ENCODE data around the gene C6orf120. TPM values are rescaled to one million over a fixed set of nuclear protein-coding genes. Genes with fewer than 3 reads are reported as not detected.

Gene C6orf120
- polyA plus RNA-seq, 1 donor = 42.1 TPM

DNA sequence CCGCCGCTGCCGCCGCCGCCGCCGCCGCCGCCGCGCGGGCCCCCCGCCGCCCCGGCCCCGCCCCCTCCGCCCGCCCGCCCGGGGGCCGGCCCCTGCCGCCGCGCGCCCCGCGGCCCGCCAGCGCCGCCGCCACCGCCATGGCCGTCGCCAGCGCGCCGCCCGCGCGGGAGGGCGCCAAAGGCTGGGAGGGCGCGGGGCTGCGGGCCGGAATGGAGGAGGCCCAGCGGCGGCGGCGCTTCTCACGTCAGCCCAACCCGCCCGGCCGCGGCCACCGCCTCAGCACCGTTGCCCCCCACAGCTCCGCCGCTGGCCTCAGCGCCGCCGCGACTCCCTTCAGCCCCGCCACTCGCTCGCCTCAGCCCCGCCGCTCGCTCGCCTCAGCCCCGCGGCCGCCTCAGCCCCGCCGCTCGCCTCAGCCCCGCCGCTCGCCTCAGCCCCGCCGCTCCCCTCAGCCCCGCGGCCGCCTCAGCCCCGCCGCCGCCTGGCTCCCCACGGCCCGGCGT, 22.1 kb downstream of the C6orf120 start:
- no peak for DNase-seq

DNA sequence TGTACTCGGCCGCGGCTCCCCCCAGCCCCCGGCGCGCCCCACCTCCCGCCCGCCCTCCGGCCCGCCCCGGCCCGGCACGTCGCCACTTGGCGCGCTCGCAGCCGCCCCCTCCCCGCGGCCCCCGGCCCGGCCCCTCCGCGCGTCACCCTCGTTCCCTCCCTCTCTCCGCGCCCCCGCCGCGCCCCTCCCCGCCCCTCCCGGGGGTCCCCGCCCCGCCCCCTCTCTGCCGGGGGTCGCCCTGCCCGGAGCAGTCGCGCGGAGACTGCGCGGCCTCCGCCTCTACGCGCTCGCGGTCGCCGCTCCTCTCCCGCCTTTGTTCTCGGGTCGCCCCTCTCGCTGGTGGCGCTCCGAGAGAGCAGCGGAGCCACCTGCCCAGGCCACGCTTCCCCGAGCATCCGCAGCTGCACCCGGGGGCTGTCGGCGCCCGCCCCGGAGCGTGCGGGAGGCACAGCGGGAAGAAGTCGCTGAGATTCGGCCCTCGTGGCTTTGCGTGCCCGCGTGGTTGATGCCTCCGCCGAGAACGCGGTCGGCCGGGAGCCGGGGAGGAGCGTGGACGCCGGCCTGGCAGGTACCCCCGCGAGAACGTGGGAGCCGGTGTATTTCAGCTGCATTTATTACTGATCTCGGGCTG, 22.7 kb downstream of the C6orf120 start, which contains the start of gene PHF10:
Gene PHF10, minus strand, starts transcription at position 7 of the 631 bp plus-strand sequence. CDS start 569 bp downstream, outside the sequence.
- DNase-seq = peak; percentile 76

DNA sequence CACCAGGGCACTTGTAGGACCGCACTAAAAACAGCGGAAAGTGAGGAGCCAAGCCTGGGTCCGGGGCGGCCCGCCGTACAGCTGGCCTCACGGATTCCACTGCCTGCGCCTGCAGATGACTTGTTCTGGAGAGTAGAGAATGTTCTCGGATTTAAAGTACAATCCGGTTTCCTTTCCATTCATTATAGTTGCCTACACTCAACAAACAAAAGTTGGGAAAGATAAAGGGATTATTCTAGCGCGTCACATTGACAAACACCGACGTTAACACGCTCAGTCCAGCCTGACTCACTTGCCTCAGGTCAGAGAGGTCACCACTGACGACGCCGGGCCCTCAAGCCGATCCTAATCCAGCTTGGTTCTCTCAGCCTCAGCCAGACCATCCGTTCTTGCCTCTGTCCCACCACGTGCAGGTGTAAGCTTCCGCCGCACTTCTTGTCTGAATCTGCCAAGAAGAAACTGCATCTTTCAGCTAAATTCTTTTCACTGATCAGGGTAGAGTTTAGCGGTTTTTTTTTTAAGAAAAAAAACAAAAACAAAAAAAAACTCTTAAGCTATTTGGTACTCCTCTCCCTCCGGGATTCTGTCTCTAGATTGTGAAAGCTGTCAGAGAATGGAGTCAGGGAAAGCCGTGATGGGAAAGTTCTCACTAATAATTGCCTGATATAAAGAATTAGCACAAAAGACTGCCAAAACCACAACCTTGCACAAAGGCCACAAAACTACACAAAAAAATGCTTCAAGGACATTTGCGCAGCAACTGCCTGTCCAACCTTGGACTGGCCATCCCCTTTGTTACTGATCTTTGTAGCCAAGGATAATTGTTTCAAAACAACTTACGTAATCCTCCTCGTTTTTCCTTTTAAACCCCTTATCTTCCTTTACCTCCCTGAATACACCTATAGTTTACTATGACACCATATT, 23.5 kb downstream of the C6orf120 start:
- DNase-seq = peak; percentile 49

DNA sequence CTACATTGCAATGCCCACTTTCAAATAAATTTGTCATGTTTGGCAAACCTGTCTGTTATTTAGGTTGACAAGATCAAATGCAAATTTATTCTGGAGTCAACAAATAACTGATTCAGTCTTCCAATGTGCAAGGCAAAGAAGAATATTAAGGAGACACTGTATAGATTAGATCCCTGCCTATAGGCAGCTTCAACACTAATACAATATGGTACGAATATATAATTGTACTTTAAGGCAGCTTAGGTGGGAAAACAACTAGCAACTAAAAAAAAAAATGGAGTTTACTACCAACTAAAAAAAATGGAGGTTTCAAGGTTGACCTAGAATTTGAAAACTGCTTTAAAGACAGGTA, 24.1 kb downstream of the C6orf120 start:
- no peak for DNase-seq

DNA sequence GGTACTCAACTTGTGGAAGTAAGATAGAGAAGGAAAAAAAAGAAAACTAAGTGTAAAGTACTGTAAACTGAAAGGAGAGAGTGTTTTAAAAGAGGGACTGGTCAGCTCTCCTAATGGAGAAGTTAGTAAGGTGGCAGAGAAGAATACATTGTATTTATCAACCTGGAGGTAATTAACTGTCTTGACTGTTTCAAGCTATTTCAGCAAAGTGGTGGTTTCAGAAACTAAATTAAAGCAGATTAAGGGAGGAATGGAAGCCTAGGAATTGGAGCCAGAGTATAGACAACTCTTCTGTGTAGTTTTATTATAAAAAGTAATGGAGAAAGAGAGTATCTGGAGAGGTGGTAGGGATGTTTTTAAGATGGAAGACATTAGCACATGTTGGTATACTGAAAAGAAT, 25.0 kb downstream of the C6orf120 start:
- no peak for DNase-seq

DNA sequence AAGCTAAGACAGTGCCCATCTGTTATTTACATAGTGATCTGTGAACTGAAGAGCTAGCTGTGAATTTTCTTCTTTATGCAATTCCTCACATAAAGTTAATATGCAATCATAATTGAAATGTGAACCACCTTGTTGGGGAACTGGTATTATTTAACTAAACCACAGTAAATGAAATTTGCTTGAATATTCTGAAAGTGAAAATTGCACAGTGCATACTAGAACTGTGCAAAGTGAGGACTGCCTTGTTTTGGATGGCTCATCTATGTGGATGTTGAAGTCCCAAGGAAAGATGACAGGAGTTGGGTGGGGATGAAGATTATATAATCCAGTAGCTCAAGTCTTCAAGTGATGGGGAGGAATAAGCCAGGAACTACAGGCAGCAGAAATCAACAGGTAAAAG, 28.0 kb downstream of the C6orf120 start:
- no peak for DNase-seq

DNA sequence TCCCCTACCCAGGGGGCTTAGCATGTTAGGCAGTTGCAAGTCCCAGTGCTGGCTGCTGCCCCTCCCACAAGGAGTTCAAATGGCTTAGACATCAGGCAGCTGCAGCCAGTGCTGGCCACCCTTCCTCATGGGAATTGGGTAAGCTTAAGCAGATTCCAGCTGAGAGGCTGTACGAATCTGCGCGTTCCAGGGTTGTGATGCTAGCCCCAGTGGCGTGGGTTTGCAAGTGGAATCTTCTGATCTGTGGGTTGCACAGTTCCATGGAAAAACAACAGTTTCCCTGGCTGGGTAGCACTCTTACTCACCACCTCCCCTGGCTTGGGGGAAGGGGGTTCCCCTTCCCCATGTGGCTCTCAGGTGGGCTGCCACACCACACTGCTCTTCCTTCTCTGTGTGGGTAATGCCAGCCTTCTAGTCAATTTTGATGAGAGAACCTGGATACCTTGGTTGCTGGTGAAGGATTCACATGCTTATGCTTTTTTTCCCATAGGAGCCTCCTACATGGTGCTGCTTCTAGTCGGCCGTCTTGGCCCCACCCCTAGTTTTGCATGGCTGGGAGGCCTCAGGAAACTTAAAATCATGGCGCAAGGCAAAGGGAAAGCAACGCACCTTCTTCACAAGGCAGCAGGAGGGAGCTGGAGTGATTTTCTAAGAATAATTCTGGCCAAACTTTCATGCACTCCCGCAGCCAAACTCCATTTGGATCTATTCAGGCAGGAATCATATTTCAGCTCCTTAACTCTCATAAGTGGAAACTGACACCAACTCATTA, 36.5 kb downstream of the C6orf120 start:
- no peak for DNase-seq

DNA sequence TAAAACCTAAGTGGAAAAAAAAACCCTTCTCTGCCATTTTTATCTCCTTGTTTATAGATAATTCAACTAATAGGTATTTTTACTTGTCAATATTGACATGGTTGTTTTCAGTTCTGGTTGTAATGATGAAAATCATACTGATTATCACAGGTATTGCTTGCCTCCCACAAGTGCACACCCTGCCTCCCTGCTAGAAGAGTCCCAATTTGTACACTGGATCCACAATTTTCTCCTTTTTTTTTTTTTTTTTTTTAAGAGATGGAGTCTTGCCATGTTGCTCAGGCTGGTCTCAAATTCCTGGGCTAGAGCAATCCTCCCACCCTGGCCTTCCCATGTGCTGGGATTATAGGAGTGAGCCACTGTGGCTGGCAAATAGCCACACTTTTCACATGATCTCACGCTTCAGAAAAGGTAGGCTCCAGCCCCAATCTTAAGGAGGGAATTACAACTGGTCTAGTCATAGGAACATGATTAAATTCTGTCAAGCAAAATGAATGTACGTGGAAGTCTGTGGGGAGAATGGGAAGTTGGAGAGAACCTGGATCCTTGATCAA, 37.1 kb downstream of the C6orf120 start:
- no peak for DNase-seq

DNA sequence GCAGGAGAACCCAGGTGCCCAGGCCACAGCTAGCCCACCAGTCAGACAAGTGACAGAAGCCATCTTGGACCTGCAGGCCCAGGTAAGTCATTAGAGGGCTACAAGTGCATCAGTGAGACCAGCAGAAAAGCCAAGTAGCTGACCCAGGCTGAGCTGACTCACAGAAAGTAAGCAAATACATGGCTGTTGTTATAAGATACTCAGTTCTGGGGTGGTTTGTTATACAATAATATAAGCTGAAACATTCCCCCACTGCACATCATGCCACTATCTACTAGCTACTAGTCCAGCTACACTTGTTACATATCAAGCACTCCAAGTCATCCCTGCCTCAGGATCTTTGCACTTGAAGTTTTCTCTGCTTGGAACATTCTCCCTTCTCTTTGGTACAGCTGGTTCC, 39.4 kb downstream of the C6orf120 start:
- no peak for DNase-seq

DNA sequence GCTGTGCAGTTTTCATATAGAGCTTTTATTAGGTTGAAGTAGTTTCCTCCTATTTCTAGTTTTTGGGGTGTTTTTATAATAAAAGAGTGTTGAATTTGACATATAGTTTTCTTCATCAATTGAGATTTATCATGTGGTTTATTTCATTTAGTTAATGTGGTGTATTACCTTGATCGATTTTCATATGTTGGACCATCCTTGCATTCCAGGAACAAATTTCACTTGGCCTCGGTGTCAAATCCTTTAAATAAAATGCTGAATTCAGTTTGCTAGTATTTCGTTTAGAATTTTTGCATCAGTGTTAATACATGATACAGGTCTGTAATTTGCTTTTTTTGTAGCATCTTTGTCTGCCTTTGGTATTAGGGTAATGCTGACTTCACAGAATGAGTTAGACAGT, 43.5 kb downstream of the C6orf120 start:
- no peak for DNase-seq

DNA sequence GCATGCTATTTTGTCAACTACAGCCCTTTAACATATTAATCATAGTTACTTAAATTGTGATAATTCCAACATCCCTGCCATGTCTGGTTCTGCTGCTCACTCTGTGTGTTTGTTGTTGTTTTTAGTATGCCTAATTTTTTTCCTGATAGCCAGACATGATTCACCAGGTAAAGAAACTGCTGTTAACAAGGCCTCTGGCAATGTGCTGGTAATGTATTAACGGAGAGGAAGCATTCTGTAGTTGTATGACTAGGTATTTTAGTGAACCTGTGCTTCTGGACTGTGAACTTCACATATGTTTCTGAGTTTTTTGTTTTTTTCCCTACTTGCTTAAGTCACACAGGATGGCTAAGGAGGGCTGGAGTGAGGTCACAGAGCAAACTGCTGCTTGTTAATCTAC, 44.6 kb downstream of the C6orf120 start:
- DNase-seq = no peak

DNA sequence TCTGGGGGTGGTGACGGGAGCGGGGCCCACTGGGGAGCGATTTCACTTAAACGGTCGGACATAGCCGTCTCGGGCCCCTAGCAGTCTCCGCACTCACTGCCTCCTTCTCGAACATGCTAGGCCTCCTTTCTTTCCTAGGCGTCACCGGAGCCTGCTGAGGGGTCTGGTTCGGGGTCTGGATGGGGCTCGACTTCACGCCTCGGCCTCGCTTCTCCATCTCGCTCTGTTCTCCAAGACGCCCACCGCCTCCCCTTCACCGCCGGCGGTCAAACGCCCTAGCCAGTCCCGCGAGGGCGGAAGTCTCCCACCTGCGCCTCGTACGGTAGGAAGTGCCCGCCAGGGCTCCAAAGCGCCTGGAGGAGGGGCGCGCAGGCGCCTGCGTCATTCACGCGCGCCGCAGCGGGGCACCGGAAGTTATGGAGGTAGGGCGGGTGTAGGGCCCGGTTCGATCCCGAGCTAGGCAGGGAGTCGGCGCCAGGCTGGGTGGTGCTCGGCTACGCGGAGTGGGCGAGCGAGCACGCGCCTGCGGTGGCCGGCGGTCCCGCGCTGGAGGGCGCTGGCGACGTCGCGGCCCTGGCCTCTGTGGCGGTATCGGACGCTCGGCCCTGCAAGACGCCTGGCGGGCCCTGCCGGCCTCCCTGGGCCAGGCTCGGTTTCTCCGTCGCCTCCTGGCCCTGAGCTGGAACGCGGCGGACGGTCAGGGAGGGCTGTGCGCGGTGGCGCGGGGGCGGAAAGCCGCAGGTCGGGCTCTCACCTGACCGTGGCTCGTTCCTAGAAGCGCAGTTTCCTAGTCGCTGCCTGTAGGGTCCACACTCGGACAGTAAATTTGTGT, 49.5 kb downstream of the C6orf120 start, which contains the start of the genes DYNLT2 and ERMARD:
Gene DYNLT2, minus strand, starts transcription at position 331 of the 832 bp plus-strand sequence. Its CDS starts 114 bp downstream, at position 217.
Gene ERMARD, plus strand, starts transcription at position 381 of the 832 bp plus-strand sequence. Its CDS starts 36 bp downstream, at position 417.
- peak; percentile 94 for DNase-seq

DNA sequence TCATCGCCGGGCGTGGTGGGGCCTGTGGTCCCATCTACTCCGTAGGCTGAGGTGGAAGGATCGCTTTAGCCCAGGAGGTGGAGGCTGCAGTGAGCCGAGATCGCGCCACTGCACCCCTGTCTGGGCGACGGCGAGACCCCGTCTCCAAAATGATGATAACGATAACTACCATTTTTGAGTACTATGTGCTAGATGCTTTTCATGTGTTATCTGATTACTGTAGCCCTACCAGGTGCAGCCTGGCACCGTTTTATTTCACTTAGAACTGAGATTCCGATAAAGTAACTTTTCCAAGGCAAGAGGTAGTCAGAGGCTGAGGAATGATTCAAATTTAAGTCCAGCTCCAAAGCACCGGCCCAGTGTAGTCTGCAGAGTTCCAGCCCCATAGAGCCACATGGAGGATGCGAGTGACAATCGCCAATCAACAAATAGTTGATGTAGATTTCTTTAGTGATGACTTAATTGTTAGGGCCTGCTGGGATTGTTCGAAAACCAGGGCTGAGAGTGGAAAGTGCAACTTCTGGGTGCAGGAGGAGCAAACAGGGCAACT, 50.2 kb downstream of the C6orf120 start:
- peak; percentile 13 for DNase-seq

Other genes starting within 250 kb of the C6orf120 start
- gene WDR27, start 97 bp upstream of the C6orf120 start, polyA plus RNA-seq (ENCODE audit: insufficient read length) = 85.1 TPM
- 132 TPM for gene PHF10, start 22.4 kb downstream of the C6orf120 start, polyA plus RNA-seq (ENCODE audit: insufficient read length)
- 8.5 TPM for gene DYNLT2, start 49.4 kb downstream of the C6orf120 start, polyA plus RNA-seq (ENCODE audit: insufficient read length)
- gene ERMARD, start 49.5 kb downstream of the C6orf120 start, polyA plus RNA-seq (ENCODE audit: insufficient read length) = 62.5 TPM

Measured in left kidney (tissue), 2 donors.